AG04450 (cell line): ENCODE results near the gene SLC25A39. TPM values are rescaled to one million over a fixed set of nuclear protein-coding genes. Genes with fewer than 3 reads are reported as not detected.

ENCODE experiments used
- CTCF ChIA-PET: fragments of 300-600, 350-600 bp; formaldehyde crosslinking; extraction: SDS; loops from one replicate; lab custom pipeline; 2022; ENCODE audit warnings: antibody characterized with exemption, inconsistent platforms; lab: Charles Lee
- POLR2A ChIA-PET: fragments of 350-600 bp; formaldehyde crosslinking; extraction: SDS; loops from one replicate; lab custom pipeline; 2021; ENCODE audit warnings: antibody characterized with exemption, inconsistent platforms; lab: Yijun Ruan, JAX
- DNase-seq: peaks from one replicate; pipeline ENCODE4 v3.0.0-alpha.2; 2011; ENCODE audit warnings: low read depth, low spot score
- H3K27ac ChIP-seq: one replicate; pipeline ENCODE4 v1.5.1; 2012; ENCODE audit warnings: low read depth, low read length, control low read depth
- H3K27me3 ChIP-seq: one replicate; pipeline ENCODE4 v1.6.0; 2012; ENCODE audit warnings: low read length; ENCODE audit not compliant: control insufficient read depth, insufficient read depth
- H3K4me3 ChIP-seq: 2 replicates; pipeline ENCODE4 v1.5.1; 2011; ENCODE audit warnings: mild to moderate bottlenecking, low read depth, low read length, control low read depth
- H3K9me3 ChIP-seq: 2 replicates; pipeline ENCODE4 v1.5.1; 2012; ENCODE audit warnings: low read length; ENCODE audit not compliant: control insufficient read depth, insufficient read depth
- CTCF ChIP-seq: IDR thresholded peaks from 2 replicates; pipeline ENCODE4 v1.5.1; 2011; ENCODE audit warnings: low read depth, low read length, control low read depth, inconsistent platforms
- polyA plus RNA-seq: library from polyadenylated mRNA; depleted of rRNA; stranded (reverse); fragments of >200 nt; gene quantifications from 2 replicates; pipeline ENCODE4 v1.2.3, GENCODE V29; 2011

The SLC25A39 gene
- polyA plus RNA-seq, 1 experiment = 32.1 TPM

GRCh38 chr17:44293509-44294226 is 31.0 kb downstream of the SLC25A39 start:
- H3K27me3 ChIP-seq = peaks cover 25% of the 10 kb centered on the region
- DNase-seq = no peak
- H3K9me3 ChIP-seq = no peaks in the 10 kb centered on the region
- H3K4me3 ChIP-seq = no peak overlapping the region
- TF ChIP-seq CTCF = no peak
- no peak overlapping the region for H3K27ac ChIP-seq
- CTCF ChIA-PET = no interaction called here
- POLR2A ChIA-PET = no interaction called here

GRCh38 chr17:44287651-44288050 is 37.0 kb downstream of the SLC25A39 start:
- no peak for TF ChIP-seq CTCF
- ChIA-PET CTCF (interaction anchor here (0.6 kb wide), 2 partner anchors 76 to 158 kb away, joined by 3 to 5 read pairs; partner anchors contain the start of gene FAM171A2), POLR2A (no interaction called here)
- H3K27me3 ChIP-seq = peaks cover 9% of the 10 kb centered on the region
- no peaks in the 10 kb centered on the region for H3K9me3 ChIP-seq
- no peak overlapping the region for H3K4me3 ChIP-seq
- DNase-seq = no peak
- no peak overlapping the region for H3K27ac ChIP-seq

- no peak for DNase-seq
- ChIA-PET CTCF (no interaction called here), POLR2A (no interaction called here)
- TF ChIP-seq CTCF = no peak
- Histone ChIP-seq H3K27me3 (no peaks in the 10 kb centered on the region), H3K9me3 (no peaks in the 10 kb centered on the region), H3K4me3 (no peak overlapping the region), H3K27ac (no peak overlapping the region)
Observed at GRCh38 chr17:44284024-44284400, 40.6 kb downstream of the SLC25A39 start.

- CTCF ChIA-PET = no interaction called here
- H3K4me3 ChIP-seq = no peak overlapping the region
- no peak for DNase-seq
- TF ChIP-seq CTCF = no peak
- H3K27me3 ChIP-seq = no peaks in the 10 kb centered on the region
- H3K9me3 ChIP-seq = no peaks in the 10 kb centered on the region
- no peak overlapping the region for H3K27ac ChIP-seq
- POLR2A ChIA-PET = no interaction called here
Observed at GRCh38 chr17:44283344-44284023, 41.1 kb downstream of the SLC25A39 start.

GRCh38 chr17:44282264-44282663 is 42.4 kb downstream of the SLC25A39 start:
- no peak for TF ChIP-seq CTCF
- Histone ChIP-seq H3K27ac (no peak overlapping the region), H3K9me3 (no peaks in the 10 kb centered on the region), H3K4me3 (no peak overlapping the region), H3K27me3 (peaks cover 1% of the 10 kb centered on the region)
- DNase-seq = no peak
- ChIA-PET POLR2A (no interaction called here), CTCF (no interaction called here)
